ENCODE measurements around the gene SCD5.

- TF ChIP-seq CTCF (IDR thresholded peaks at IDR 0.05) (no peak), POLR2A (IDR thresholded peaks at IDR 0.05) (no peak)
Observed at GRCh38 chr4:82775243-82775642, 23.4 kb downstream of the SCD5 start.
